GM12878 (cell line): ENCODE results near the gene GUK1. TPM values are rescaled to one million over a fixed set of nuclear protein-coding genes. Genes with fewer than 3 reads are reported as not detected.
A peak's percentile ranks its signal among the peaks of the same experiment; 100 is the strongest.

Experiments used
- ATAC-seq: fragments of 200-7000 bp; cut with Tn5 transposase; 3 replicates; pipeline ENCODE4 v1.9.1; 2020; ENCODE audit warnings: mild to moderate bottlenecking, moderate library complexity
- BruUV-seq: library from RNA; stranded (reverse); fragments of 400-500 nt; replicated peaks from 2 replicates; lab custom pipeline; 2021; lab: Mats Ljungman, UMichigan
- CTCF ChIA-PET: fragments of 300-600 bp; sonication (Branson Sonifier 250); formaldehyde crosslinking; extraction: SDS; loops from one replicate; lab custom pipeline; 2021; ENCODE audit warnings: inconsistent platforms; lab: Yijun Ruan, JAX
- POLR2A ChIA-PET: fragments of 350-600 bp; formaldehyde crosslinking; extraction: SDS; loops from one replicate; lab custom pipeline; 2021; ENCODE audit warnings: inconsistent platforms; lab: Charles Lee
- RAD21 ChIA-PET: fragments of 300-600 bp; sonication (Branson Sonifier 250); formaldehyde crosslinking; loops from one replicate; lab custom pipeline; 2023; ENCODE audit warnings: antibody characterized with exemption; ENCODE audit not compliant: unreplicated experiment; lab: Charles Lee
- SMC1A ChIA-PET: fragments of 300-600 bp; sonication (Branson Sonifier 250); formaldehyde crosslinking; loops from one replicate; lab custom pipeline; 2023; ENCODE audit not compliant: unreplicated experiment, uncharacterized antibody; lab: Charles Lee
- DNase-seq: peaks from one replicate; pipeline ENCODE4 v3.0.0-alpha.2; 2011; ENCODE audit warnings: low read depth, low spot score
- FAIRE-seq: peaks from 3 replicates; lab custom pipeline; 2011; peaks lifted over from hg19 to GRCh38; lab: Jason Lieb, UNC
- H2AFZ ChIP-seq: 2 replicates; pipeline ENCODE4 v1.6.0; 2011; ENCODE audit warnings: low read depth, low read length, control low read depth; ENCODE audit not compliant: control insufficient read depth
- H3K27ac ChIP-seq: 2 replicates; pipeline ENCODE4 v1.5.1; 2011; ENCODE audit warnings: control low read depth; ENCODE audit not compliant: control insufficient read depth, insufficient read depth
- H3K27me3 ChIP-seq, 2 experiments: replicated peaks in 1 of 2; 2 replicates each; pipeline versions ENCODE4 v1.6.0 to v1.6.1; 2011; ENCODE audit warnings: low read length in 1 of 2; ENCODE audit not compliant: control insufficient read depth in 2 of 2, insufficient read depth in 2 of 2
- H3K36me3 ChIP-seq, 2 experiments: 2 replicates each; pipeline ENCODE4 v1.5.1; 2011; ENCODE audit warnings: low read length in 1 of 2; ENCODE audit not compliant: control insufficient read depth in 2 of 2, insufficient read depth in 2 of 2
- H3K4me1 ChIP-seq: 2 replicates; pipeline ENCODE4 v1.6.1; 2011; ENCODE audit warnings: mild to moderate bottlenecking, low read length, moderate library complexity, mixed read lengths; ENCODE audit not compliant: control insufficient read depth, insufficient read depth
- H3K4me2 ChIP-seq: 2 replicates; pipeline ENCODE4 v1.6.0; 2011; ENCODE audit warnings: control low read depth; ENCODE audit not compliant: control insufficient read depth, insufficient read depth
- H3K4me3 ChIP-seq: fragments of 200-600 bp; sonication (generic); 2 replicates; pipeline ENCODE4 v1.5.1; 2016
- H3K79me2 ChIP-seq: 2 replicates; pipeline ENCODE4 v1.6.0; 2011; ENCODE audit warnings: low read length; ENCODE audit not compliant: control insufficient read depth, insufficient read depth
- H3K9ac ChIP-seq: 2 replicates; pipeline ENCODE4 v1.8.0; 2011; ENCODE audit warnings: low read length, control low read depth, mixed read lengths; ENCODE audit not compliant: control insufficient read depth, insufficient read depth
- H3K9me3 ChIP-seq: replicated peaks from 3 replicates; pipeline ENCODE4 v1.5.1; 2011; ENCODE audit warnings: mild to moderate bottlenecking, low read length; ENCODE audit not compliant: control insufficient read depth, insufficient read depth
- H4K20me1 ChIP-seq: 2 replicates; pipeline ENCODE4 v1.6.0; 2011; ENCODE audit not compliant: control insufficient read depth, insufficient read depth
- CHD2 ChIP-seq: IDR thresholded peaks from 2 replicates; pipeline ENCODE4 v1.6.1; 2011; ENCODE audit warnings: low read depth, low read length, improper control_type of control experiment, borderline replicate concordance
- WGBS: methylation state at CpG from one replicate; pipeline ENCODE4 v1.1.6; 2016; ENCODE audit warnings: low lambda C conversion rate; ENCODE audit not compliant: insufficient replicate concordance, insufficient coverage; ENCODE audit errors: missing lambda C conversion rate; 5-methylcytosine and 5-hydroxymethylcytosine counted together
- in situ Hi-C: fragments of 300-500 bp; cut with MboI; formaldehyde crosslinking; loops from 9 replicates; pipeline ENCODE4 v1.14.3; 2018; ENCODE audit warnings: mixed read lengths
- intact Hi-C: fragments of 100-400 bp; cut with micrococcal nuclease; formaldehyde crosslinking; loops from one replicate; pipeline ENCODE4 v1.14.2; 2022; ENCODE audit not compliant: unreplicated experiment
- polyA plus RNA-seq, 11 experiments: library from polyadenylated mRNA; depleted of rRNA in 4 of 11; unstranded in 6 of 11; stranded (reverse) in 5 of 11; fragments of >200 nt; fragmentation: Nextera tagmentation in 4 of 11; fragmentation: Illumina TruSeq in 1 of 11; extraction: Ambion mirVana in 4 of 11; extraction: Trizol in 1 of 11; gene quantifications; 1 replicate in 1 of 11; 2 replicates in 10 of 11; pipeline versions ENCODE4 v1.2.1 to v1.2.3, GENCODE V29; 2011 to 2016; ENCODE audit warnings: inconsistent platforms in 2 of 11, missing spikeins in 2 of 11, low read depth in 1 of 11
- total RNA-seq, 4 experiments: library from RNA; depleted of rRNA in 3 of 4; stranded (reverse); fragments of >200 nt in 3 of 4; fragmentation: Illumina TruSeq in 1 of 4; extraction: Trizol in 1 of 4; gene quantifications; 2 replicates each; pipeline versions ENCODE4 v1.2.1 to v1.2.3, GENCODE V29; 2013 to 2021
- TF ChIP-seq, protein P1 (sequence below): IDR thresholded peaks from 2 replicates; pipeline ENCODE4 v1.6.1; 2011; ENCODE audit warnings: borderline replicate concordance, low read depth, mild to moderate bottlenecking, moderate library complexity, mixed read lengths, low read length; ENCODE audit not compliant: insufficient read depth; ENCODE audit errors: extremely low read length

GUK1 gene
- total and polyA plus RNA-seq, 10 of the 15 experiments (the other 5 are each of a cell fraction or from before 2014, with no cell fraction given), result 6.3 to 357 (median 203) TPM

DNA sequence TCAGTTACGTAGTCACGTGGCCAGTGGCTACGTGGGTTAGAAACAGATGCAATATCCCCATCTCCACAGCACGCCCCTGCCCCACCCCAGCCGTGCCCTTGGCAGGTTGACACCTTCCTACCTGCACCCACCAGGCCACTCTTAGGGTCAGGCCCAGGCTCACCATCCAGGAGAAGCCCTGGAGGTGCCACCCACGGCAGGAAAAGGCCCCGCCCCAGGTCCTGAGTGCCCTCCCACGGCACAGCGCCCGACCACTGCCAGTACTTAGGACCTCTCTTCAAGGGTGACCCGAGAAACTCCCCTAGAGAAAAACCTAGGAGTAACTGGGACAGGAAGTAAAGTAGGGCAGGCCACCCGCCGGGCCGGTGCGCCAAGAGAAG is 38.5 kb upstream of the GUK1 start:
- TF ChIP-seq, protein P1, sequence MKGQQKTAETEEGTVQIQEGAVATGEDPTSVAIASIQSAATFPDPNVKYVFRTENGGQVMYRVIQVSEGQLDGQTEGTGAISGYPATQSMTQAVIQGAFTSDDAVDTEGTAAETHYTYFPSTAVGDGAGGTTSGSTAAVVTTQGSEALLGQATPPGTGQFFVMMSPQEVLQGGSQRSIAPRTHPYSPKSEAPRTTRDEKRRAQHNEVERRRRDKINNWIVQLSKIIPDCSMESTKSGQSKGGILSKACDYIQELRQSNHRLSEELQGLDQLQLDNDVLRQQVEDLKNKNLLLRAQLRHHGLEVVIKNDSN, result peak; percentile 22
- no peak for TF ChIP-seq CHD2
- ChIA-PET POLR2A (interaction anchor here (1.2 kb wide), 1 partner anchor 15 kb away, joined by 5 read pairs; no protein-coding TSS in a partner anchor), SMC1A (no interaction called here), CTCF (interaction anchor here (0.8 to 1.0 kb wide), 2 partner anchors 17 to 102 kb away, joined by 3 to 5 read pairs; no protein-coding TSS in a partner anchor), RAD21 (interaction anchor here (0.6 to 1.2 kb wide), 6 partner anchors 10 to 103 kb away, joined by 3 to 4 read pairs (median 3); no protein-coding TSS in a partner anchor)
- Histone ChIP-seq H3K9ac (peak overlapping the region; percentile 40; the same call in 1 of the 2 replicates), H3K4me2 (peak overlapping the region; percentile 66), H3K9me3 (no peaks in the 10 kb centered on the region), H4K20me1 (peaks cover 5% of the 10 kb centered on the region), H3K27me3 (no peaks in the 10 kb centered on the region), H3K4me3 (peak overlapping the region; percentile 87), H3K36me3 (peaks cover 2 to 38% of the 10 kb centered on the region in 2 experiments; a peak in 3 of 4 replicates), H3K27ac (no peak overlapping the region; the same call in 1 of the 2 replicates), H3K79me2 (peaks cover 21% of the 10 kb centered on the region), H2AFZ (no peak overlapping the region), H3K4me1 (peaks cover 10% of the 10 kb centered on the region)
- DNase-seq (no peak), FAIRE-seq (no peak), ATAC-seq (peak; percentile 1)
- in situ Hi-C loops, result no loop called here
- WGBS, result 2% methylated on average over 15 of the region's 15 CpGs
- intact Hi-C loops, result no loop called here
- no TSS peak for BruUV-seq
